SK-N-MC (cell line): ENCODE data around the gene CACNA1B.

ENCODE experiments used
- EZH2 ChIP-seq: fragments of 200-600 bp; sonication (generic); IDR thresholded peaks from one replicate; pipeline ENCODE4 v1.6.1; 2017; ENCODE audit warnings: antibody characterized with exemption
- FOXP2 ChIP-seq: optimal IDR thresholded peaks from 2 replicates; pipeline ENCODE3; 2011; ENCODE audit warnings: mild to moderate bottlenecking, moderate library complexity; ENCODE audit not compliant: insufficient read depth; ENCODE audit errors: extremely low read length, control extremely low read depth
- POLR2AphosphoS5 ChIP-seq: IDR thresholded peaks from 2 replicates; pipeline ENCODE4 v1.6.1; 2012; ENCODE audit warnings: mild to moderate bottlenecking, low read depth, low read length, borderline replicate concordance

GRCh38 chr9:138105561-138106505 lies 228.3 kb downstream of the CACNA1B start:
- TF ChIP-seq EZH2 (no peak), POLR2AphosphoS5 (no peak), FOXP2 (no peak)
